ENCODE results near the gene FAM186B. TPM values are rescaled to one million over a fixed set of nuclear protein-coding genes. Genes with fewer than 3 reads are reported as not detected.
A peak's percentile ranks its signal among the peaks of the same experiment; 100 is the strongest.
"Not testable (repeated sequence)": the region's sequence is repeated elsewhere in the genome, so short reads cannot be mapped to it uniquely, and the experiment has no call there.

FAM186B gene
- total RNA-seq, 1 donor from 2014 or later = 0.13 TPM

GRCh38 chr12:49635036-49635435, 29.6 kb upstream of the FAM186B start:
- DNase-seq (ENCODE audit: low read depth in 2 of 2) = no peak

DNA sequence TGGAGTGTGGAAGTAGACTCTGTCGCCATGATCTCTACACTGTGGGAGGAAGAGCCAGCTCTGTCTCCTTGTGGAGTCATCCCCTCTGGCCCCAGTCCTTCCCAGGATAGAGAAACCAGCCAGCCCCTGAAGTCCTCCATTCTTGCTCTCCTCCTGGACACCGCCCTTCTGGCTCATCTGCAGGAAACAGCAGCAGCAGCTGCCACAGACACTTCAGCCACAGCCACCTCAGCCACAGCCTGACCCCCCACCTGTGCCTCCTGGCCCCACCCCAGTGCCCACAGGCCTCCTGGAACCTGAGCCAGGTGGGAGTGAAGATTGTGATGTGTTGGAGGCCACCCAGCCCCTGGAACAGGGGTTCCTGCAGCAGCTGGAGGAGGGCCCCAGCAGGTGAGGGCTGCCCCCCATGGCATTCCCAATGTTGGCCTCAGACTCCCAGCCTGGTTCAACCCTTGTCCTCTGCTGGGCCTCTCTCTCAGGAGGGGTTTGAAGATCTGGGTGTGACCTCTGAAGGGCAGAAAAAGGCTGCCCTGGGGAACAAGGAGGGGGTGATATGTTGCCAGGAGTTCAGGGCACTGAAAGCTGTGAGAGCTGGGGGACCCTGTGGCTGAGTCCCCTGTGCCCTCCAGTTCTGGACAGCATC, 28.4 kb upstream of the FAM186B start:
- no peak for DNase-seq (ENCODE audit: low read depth in 2 of 2)

DNA sequence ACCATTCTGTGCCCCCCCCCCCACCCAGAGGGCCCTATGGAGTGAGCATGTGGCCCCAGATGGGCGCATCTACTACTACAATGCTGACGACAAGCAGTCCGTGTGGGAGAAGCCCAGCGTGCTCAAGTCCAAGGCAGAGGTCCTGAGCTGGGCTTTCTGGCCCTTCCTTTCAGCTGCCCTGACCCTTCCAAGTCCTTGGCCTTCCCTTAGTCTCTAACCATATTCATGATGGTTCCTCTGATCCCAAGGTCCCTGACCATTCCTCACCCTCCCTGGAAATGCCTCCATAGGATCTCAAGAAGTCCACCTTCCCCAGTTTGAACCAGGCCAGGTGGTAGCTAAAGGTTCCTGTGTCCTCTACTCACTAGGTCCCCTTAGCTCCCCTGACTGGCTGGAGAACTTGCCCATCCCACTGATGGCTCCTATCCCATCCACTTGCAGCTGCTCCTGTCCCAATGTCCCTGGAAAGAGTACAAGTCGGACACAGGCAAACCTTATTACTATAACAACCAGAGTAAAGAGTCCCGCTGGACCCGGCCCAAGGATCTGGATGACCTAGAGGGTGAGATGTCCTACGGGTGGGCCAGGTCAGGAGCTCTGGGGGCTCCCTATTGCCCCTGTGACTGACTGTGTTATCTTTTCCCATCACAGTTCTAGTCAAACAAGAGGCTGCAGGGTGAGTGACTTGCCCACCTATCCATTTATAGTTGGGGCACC, 27.7 kb upstream of the FAM186B start:
- DNase-seq (ENCODE audit: low read depth in 2 of 2) = no peak

DNA sequence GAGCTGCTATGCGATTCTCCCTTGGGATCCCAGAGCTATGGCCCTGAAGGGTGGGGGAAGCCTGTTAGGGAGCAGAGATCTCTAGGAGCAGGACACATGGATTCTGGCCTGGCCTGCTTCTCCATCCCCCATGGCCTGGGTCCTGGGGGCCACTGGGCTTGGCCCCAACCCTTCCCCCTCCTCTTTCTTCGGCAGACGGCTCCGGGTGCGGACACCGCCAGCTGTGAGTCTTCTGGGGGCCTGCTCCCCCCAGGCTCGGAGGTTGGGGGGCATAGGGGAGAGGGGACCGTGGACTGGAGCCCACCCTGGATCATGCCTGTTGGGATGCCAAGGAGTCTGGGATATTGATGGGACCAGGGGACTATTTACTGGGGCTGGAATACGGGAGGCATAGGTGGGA, 27.0 kb upstream of the FAM186B start:
- DNase-seq (ENCODE audit: low read depth in 2 of 2) = no peak

DNA sequence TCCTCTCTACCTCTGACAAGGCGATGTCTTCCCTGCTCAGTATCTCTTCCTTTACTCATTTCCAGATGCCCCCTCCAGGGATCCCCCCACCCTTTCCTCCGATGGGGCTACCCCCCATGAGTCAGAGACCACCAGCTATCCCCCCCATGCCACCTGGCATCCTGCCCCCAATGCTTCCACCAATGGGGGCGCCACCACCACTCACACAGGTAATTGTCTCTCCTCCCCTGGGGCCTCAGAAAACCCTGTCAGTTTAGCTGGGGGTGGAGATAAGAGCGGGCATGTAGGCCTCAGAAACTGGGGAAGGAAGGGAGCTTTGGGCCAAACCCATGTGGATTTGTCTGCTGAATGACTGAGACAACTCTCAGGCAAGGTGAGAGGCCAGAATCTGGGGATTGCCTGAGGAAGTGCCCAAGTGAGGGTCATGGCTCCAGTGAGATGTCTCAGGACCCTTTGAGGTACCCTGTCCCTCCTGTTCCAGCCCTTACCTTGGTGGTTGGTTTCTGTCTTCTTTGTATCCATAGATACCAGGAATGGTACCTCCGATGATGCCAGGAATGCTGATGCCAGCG, 26.0 kb upstream of the FAM186B start:
- no peak for DNase-seq (ENCODE audit: low read depth in 2 of 2)

DNA sequence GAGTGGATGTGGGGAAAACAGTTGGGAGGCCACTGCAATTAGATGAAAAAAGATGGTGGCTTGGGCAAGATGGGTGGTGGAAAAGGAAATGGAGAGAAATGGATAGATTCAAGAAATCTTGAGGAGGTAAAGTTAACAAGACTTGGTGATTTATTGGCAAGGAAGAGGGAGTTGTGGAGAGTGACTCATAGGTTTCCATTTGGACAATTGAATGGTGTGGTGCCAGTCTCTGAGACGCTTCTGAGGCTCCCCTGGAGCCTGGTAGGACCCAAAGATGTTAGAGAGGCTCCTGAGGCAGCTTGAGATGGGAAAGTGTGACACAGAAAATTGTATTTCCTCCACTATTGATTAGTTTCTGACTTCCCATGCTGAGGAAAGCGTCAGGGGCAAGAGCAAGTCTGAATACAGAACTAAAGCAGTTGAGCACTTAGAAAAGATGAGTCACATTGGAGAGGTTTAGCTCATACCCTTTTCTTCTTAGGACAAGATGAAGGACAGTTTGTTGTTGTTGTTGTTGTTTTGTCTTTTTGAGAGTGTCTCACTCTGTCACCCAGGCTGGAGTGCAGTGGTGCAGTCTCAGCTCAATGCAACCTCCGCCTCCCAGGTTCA, 22.4 kb upstream of the FAM186B start:
- peak in 1 of 2 donors; percentile 45 for DNase-seq (ENCODE audit: low read depth in 2 of 2)

DNA sequence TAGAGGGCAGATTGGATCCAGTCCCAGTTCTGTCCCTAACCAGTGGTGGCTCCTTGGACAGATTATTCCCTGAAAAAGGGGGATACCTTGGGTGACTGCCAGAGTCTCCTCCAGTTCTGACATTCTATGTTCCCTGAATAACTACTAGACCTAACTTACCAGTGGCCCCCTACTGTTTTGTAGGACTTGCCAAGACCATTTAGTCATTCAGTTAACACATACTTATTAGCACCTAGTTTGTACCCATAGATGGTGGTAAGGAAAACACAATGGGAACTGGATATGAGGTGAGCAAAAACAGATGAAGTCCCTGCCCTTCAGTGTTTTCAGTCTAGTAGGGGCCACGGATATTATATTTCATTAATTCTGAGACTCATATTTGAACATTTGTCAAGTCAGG, 21.4 kb upstream of the FAM186B start:
- no peak for DNase-seq (ENCODE audit: low read depth in 2 of 2)

- DNase-seq (ENCODE audit: low read depth in 2 of 2) = no peak
Measured at GRCh38 chr12:49626169-49626835, 20.9 kb upstream of the FAM186B start.

GRCh38 chr12:49624921-49625577, 19.6 kb upstream of the FAM186B start:
- DNase-seq (ENCODE audit: low read depth in 2 of 2) = peak in 1 of 2 donors; percentile 34

GRCh38 chr12:49623142-49623904, 17.9 kb upstream of the FAM186B start, which contains the start of gene PRPF40B:
Gene PRPF40B (plus strand): TSS chr12:49623561. CDS start chr12:49623591, 30 bp downstream.
- DNase-seq (ENCODE audit: low read depth in 2 of 2) = peak; percentile 48 to 85

DNA sequence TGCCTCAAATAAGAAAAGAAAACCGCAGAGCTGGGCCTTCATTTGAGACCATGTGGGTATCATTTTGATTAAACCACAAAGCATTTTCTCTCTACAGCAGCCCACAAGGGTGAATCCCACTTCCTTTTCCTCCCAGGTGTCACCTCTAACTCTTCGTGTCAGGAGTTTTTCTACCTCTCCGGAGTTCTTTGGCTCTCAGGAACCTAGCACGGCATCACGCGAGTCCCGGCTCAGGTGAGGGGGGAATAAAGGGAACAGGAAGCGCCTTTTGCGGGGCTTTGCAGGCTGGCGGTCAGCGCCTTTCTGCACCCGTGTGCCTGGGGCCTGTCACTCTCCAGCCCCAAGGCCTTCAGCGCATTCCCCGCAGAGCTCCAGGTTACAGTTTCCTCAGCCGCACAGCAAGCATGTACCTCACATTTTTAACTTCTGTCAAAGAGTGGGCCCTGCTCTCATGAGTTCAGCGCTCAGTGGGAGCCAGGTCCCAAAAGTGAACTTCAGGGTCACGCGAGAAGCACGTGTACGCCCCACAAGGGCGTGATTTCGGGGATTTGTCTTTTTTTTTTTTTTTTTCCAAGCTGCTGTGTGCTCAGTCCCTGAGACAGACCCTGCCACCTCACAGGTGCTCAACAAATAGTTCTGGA, 17.2 kb upstream of the FAM186B start:
- peak in 1 of 2 donors; percentile 24 for DNase-seq (ENCODE audit: low read depth in 2 of 2)

DNA sequence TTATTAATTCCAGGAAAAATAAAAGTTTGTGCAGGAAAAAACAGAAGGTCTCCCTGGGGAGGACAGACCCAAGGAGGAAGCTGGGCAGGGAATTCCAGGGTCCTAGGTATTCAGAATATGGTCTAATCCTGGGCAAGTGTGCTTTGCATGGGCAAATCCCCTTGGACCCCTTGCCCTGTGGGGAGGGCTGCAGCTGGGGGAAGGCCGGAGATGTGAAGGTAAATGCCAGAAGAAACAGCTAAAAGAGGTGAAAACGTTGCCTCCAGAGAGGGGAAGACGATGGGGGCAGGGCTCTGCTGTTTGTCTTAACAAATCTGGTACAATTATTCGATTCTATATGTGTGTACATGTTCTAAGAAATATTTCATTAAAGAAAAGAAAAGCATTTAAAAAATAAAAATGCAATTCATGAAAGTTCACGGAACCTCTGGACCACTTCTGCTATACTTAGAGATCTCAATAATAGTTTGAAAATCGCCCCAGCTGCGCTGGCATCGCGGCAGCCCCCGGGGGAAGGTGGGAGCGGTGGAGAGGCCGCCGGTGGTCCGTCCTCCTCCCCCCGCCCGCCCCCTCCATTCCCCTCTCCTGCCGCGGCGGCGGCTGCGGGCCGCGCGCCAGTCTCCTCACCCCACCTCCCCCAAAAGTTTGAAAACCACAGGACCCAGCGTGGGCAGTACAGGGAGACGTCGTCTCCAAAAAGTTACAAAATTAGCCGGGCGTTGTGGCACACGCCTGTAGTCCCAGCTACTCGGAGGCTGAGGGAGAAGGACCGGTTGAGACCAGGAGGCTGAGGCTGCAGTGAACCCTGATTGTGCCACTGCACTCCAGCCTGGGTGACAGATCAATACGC, 16.4 kb upstream of the FAM186B start:
- no peak for DNase-seq (ENCODE audit: low read depth in 2 of 2)

DNA sequence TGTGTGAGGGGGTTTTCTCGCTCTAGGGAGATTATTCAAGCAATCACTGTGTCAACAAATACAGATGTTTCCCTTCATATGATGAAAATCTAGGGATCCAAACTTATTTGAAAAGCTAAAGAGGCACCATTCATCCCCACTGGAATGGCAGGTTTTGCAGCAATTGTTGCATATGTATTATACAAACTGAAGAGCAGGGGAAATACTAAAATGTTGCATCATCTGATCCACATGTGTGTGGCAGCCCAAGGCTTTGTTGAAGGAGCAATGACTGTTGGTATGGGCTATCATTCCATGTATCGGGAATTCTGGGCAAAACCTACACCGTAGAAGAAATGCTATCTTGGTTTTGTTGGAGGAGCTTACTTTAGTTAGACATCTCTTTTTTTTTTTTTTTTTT, 13.8 kb upstream of the FAM186B start:
- no peak for DNase-seq (ENCODE audit: low read depth in 2 of 2)

DNA sequence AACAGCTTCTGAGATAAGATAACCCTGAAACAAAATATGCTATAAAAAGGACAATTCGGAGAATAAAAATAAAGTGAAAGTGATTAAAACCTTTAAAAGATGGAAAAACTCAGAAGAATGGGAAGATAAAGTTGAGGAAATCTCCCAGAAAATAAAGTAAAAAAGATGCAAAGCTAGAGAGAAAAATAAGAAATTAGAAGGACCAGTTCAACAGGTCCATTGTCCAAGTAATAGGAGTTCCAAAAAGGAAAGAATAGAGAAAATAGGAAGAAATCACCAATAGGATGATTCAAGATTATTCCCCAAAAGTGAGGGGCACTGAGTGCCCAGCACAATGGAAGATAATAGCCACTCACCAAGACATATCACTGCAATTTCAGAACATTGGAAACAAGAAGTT, 13.1 kb upstream of the FAM186B start:
- no peak for DNase-seq (ENCODE audit: low read depth in 2 of 2)

DNA sequence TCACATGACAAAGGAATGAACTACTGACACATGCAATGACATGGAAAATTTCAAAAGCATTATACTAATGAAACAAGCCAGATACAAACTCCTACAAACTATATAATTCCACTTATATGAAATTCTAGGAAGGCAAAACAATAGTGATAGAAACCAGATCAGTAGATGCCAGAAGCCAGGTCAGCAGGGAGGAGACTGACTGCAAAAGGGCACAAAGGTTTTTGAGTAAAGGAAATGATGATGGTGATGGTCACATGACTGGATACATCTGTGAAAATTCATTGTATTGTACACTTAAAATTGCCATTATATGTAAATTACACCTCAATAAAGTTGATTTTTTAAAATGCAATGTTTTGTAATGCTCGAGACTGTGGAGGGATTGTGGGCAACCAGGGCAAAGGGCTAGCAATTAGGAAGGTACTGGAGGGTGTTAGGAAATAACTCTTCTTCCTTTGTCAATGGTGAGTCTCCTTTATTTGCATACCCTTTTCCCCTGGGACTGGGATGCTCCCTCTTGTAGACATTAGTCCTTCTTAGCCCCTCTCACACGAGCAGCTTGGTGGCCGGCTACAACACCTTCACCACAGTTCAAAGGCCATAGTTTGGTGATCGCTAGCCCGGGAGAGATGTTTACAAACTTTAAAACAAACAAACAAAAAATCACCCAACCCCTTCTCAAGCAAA, 11.2 kb upstream of the FAM186B start:
- DNase-seq (ENCODE audit: low read depth in 2 of 2) = peak in 1 of 2 donors; percentile 71

DNA sequence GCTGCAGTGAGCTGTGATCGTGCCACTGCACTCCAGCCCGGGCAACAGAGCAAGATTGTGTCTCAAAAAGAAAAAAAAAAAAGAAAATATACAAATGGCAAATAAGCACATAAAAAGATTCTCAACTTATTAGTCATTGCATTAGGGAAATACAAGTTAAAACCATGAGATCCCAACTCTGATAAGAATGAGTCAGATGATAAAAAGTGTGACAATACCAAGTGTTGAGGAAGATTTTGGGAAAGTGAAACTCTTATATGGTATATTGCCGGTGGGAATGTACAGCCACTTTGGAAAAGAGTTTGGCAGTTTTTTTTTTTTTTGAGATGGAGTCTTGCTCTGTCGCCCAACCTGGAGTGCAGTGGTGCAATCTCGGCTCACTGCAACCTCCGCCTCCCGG, 10.3 kb upstream of the FAM186B start:
- DNase-seq (ENCODE audit: low read depth in 2 of 2) = no peak

- DNase-seq (ENCODE audit: low read depth in 2 of 2) = no peak
Measured at GRCh38 chr12:49612210-49612609, 6.8 kb upstream of the FAM186B start.

- not testable (repeated sequence) for DNase-seq (ENCODE audit: low read depth in 2 of 2)
Measured at GRCh38 chr12:49610785-49611184, 5.3 kb upstream of the FAM186B start.

- peak in 1 of 2 donors; percentile 20 for DNase-seq (ENCODE audit: low read depth in 2 of 2)
Measured at GRCh38 chr12:49609875-49610154, 4.4 kb upstream of the FAM186B start.
